ENCODE data around the gene FOXQ1. TPM values are rescaled to one million over a fixed set of nuclear protein-coding genes. Genes with fewer than 3 reads are reported as not detected.

Gene FOXQ1
- total and polyA plus RNA-seq, 2 donors (not counting 3 experiments of a cell fraction or from before 2014, with no cell fraction given) = not detected

DNA sequence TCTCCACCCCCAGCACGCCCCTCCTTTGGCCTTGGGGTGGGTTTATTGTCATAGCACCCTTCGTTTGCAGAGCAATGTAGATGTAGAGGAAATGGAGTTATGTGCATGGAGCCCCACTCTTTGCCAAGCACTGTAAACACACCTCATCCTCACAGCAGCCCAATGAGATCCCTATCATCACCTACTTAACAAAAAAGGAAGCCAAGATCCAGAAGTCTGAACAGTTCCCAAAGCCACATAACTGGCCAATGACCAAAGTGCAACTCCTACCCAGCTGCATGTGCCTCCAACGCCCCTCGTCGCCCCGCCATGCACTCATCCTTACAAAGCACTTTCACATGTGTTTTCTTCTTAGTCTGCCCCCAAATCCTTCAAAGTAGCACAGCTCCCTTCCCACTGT lies 21.8 kb upstream of the FOXQ1 start:
- no peak for FAIRE-seq
- no TSS peak for BruUV-seq (replicated peaks)

More for the DNA sequence above, 21.8 kb upstream of the FOXQ1 start:
- intact Hi-C loops (cut with micrococcal nuclease) (no loop called here), dilution Hi-C loops (cut with MboI; ENCODE audit: extremely low pct_ligation_motif_present, low sequenced_read_pairs) (no loop called here)
- H3K4me3 ChIP-seq (replicated peaks in 1 of 3; ENCODE audit: insufficient read depth in 1 of 3, low read depth in 1 of 3, low read length in 3 of 3) = no peak overlapping the region
- H3K4me2 ChIP-seq (ENCODE audit: insufficient read depth, low read length) = no peak overlapping the region
- H2AFZ ChIP-seq (ENCODE audit: low read depth, low read length) = no peak overlapping the region
- H3K9ac ChIP-seq (replicated peaks; ENCODE audit: extremely low read depth, insufficient read depth, low read length) = no peak overlapping the region
- ChIA-PET CTCF (no interaction called here), POLR2A (no interaction called here)
- H3K27ac ChIP-seq (ENCODE audit: insufficient read depth, low read depth, low read length) = no peak overlapping the region
- H3K9me1 ChIP-seq (replicated peaks; ENCODE audit: control insufficient read depth, extremely low read depth, insufficient read depth, low read length) = no peaks in the 10 kb centered on the region
- no peaks in the 10 kb centered on the region for H3K79me2 ChIP-seq (ENCODE audit: control insufficient read depth, insufficient read depth, low read length)
- DNase-seq (ENCODE audit: low read depth, low spot score) = no peak
- H3K4me1 ChIP-seq (ENCODE audit: control insufficient read depth, extremely low read depth, insufficient read depth, low read length) = no peaks in the 10 kb centered on the region
- H3K36me3 ChIP-seq (ENCODE audit: control insufficient read depth in 2 of 2, extremely low read depth in 1 of 2, insufficient read depth in 2 of 2, low read length in 2 of 2) = no peaks in the 10 kb centered on the region
- TF ChIP-seq POLR2AphosphoS5 (IDR thresholded peaks at IDR 0.05; ENCODE audit: insufficient read depth, low read depth, low read length) (no peak), FOS (IDR thresholded peaks at IDR 0.05; ENCODE audit: borderline replicate concordance, insufficient read depth, low read length) (no peak), JUN (IDR thresholded peaks at IDR 0.05; ENCODE audit: borderline replicate concordance, insufficient read depth, insufficient read length, low read depth) (no peak), MAX (IDR thresholded peaks at IDR 0.05; ENCODE audit: insufficient read depth, insufficient read length) (no peak), POLR2A (IDR thresholded peaks at IDR 0.05; ENCODE audit: low read depth, low read length) (no peak), GATA2 (IDR thresholded peaks at IDR 0.05; ENCODE audit: insufficient read depth, insufficient read length, low read depth, low read length) (no peak)
- TF ChIP-seq, protein P1, sequence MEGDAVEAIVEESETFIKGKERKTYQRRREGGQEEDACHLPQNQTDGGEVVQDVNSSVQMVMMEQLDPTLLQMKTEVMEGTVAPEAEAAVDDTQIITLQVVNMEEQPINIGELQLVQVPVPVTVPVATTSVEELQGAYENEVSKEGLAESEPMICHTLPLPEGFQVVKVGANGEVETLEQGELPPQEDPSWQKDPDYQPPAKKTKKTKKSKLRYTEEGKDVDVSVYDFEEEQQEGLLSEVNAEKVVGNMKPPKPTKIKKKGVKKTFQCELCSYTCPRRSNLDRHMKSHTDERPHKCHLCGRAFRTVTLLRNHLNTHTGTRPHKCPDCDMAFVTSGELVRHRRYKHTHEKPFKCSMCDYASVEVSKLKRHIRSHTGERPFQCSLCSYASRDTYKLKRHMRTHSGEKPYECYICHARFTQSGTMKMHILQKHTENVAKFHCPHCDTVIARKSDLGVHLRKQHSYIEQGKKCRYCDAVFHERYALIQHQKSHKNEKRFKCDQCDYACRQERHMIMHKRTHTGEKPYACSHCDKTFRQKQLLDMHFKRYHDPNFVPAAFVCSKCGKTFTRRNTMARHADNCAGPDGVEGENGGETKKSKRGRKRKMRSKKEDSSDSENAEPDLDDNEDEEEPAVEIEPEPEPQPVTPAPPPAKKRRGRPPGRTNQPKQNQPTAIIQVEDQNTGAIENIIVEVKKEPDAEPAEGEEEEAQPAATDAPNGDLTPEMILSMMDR (IDR thresholded peaks at IDR 0.05; ENCODE audit: extremely low read depth in 1 of 2, insufficient read depth in 1 of 2, low read depth in 1 of 2, low read length in 2 of 2) = no peak
- H3K27me3 ChIP-seq (ENCODE audit: control insufficient read depth in 2 of 2, insufficient read depth in 2 of 2, low read length in 2 of 2) = no peaks in the 10 kb centered on the region
- no peaks in the 10 kb centered on the region for H4K20me1 ChIP-seq (replicated peaks; ENCODE audit: control insufficient read depth, extremely low read depth, insufficient read depth, low read length)
- no peaks in the 10 kb centered on the region for H3K9me3 ChIP-seq (replicated peaks; ENCODE audit: control insufficient read depth, insufficient read depth, low read length)

Data from endothelial cell of umbilical vein (primary cell).